Spleen (tissue), 11 donors: ENCODE measurements around the gene SPATA3. TPM values are rescaled to one million over a fixed set of nuclear protein-coding genes. Genes with fewer than 3 reads are reported as not detected.

Source experiments
- DNase-seq: peaks from one replicate; pipeline ENCODE4 v3.0.0-alpha.2; 2020
- H3K27ac ChIP-seq, 8 donors: fragments of 200-600 bp; sonication (generic) in 7 of 8; 1 replicate in 4 of 8; 2 replicates in 4 of 8; pipeline versions ENCODE4 v1.5.0 to v1.8.0; 2016 to 2021; ENCODE audit warnings: inconsistent platforms in 4 of 8, mild to moderate bottlenecking in 4 of 8, moderate library complexity in 1 of 8
- H3K27me3 ChIP-seq, 7 donors: fragments of 200-600 bp; sonication (generic) in 6 of 7; replicated peaks in 1 of 7; 1 replicate in 4 of 7; 2 replicates in 3 of 7; pipeline versions ENCODE4 v1.5.0 to v1.8.0; 2016 to 2021; ENCODE audit warnings: inconsistent platforms in 3 of 7, mild to moderate bottlenecking in 1 of 7
- H3K36me3 ChIP-seq, 6 donors: fragments of 200-600 bp; sonication (generic) in 5 of 6; 1 replicate in 4 of 6; 2 replicates in 2 of 6; pipeline versions ENCODE4 v1.5.0 to v1.8.0; 2016 to 2021; ENCODE audit warnings: inconsistent platforms in 2 of 6
- H3K4me1 ChIP-seq, 6 donors: fragments of 200-600 bp; sonication (generic) in 5 of 6; 1 replicate in 3 of 6; 2 replicates in 3 of 6; pipeline versions ENCODE4 v1.5.0 to v1.8.0; 2016 to 2021; ENCODE audit warnings: inconsistent platforms in 3 of 6
- H3K4me3 ChIP-seq, 8 donors: fragments of 200-600 bp; sonication (generic) in 7 of 8; 1 replicate in 4 of 8; 2 replicates in 4 of 8; pipeline versions ENCODE4 v1.5.0 to v1.8.0; 2016 to 2021; ENCODE audit warnings: inconsistent platforms in 4 of 8, mild to moderate bottlenecking in 4 of 8, moderate library complexity in 2 of 8
- H3K9me3 ChIP-seq, 8 donors: fragments of 200-600 bp; sonication (generic) in 7 of 8; 1 replicate in 4 of 8; 2 replicates in 4 of 8; pipeline versions ENCODE4 v1.5.0 to v1.8.0; 2016 to 2021; ENCODE audit warnings: inconsistent platforms in 4 of 8
- CTCF ChIP-seq, 11 experiments: fragments of 200-600 bp in 7 of 11; fragments of 450-650 bp in 4 of 11; sonication (generic) in 4 of 11; IDR thresholded peaks in 8 of 11; conservative IDR thresholded peaks in 3 of 11; 1 replicate in 7 of 11; 2 replicates in 4 of 11; pipeline versions ENCODE4 v1.4.0 to v1.8.0; 2016 to 2021; ENCODE audit warnings: antibody characterized with exemption in 11 of 11, inconsistent platforms in 4 of 11, mild to moderate bottlenecking in 1 of 11
- POLR2A ChIP-seq, 3 donors: fragments of 450-650 bp; IDR thresholded peaks; one replicate each; pipeline ENCODE4 v1.5.1; 2017; ENCODE audit warnings: antibody characterized with exemption in 3 of 3, mild to moderate bottlenecking in 1 of 3
- POLR2AphosphoS5 ChIP-seq, 3 donors: sonication (generic); formaldehyde crosslinking; IDR thresholded peaks; one replicate each; pipeline ENCODE4 v1.5.1; 2017; ENCODE audit warnings: antibody characterized with exemption in 3 of 3
- WGBS, 5 donors: extraction: QIAGEN DNeasy Blood & Tissue Kit in 3 of 5; methylation state at CpG; one replicate each; pipeline versions ENCODE4 v1.1.5 to v1.1.7; 2013 to 2018; 5-methylcytosine and 5-hydroxymethylcytosine counted together
- intact Hi-C: fragments of 100-400 bp; cut with DNase I; formaldehyde crosslinking; loops from one replicate; pipeline ENCODE4 v1.15.0; 2023; ENCODE audit warnings: low total_unique reads
- polyA plus RNA-seq, 3 donors: library from polyadenylated mRNA; stranded (reverse); fragments of 200-250 nt; gene quantifications; one replicate each; pipeline ENCODE4 v1.2.1, GENCODE V29; 2013
- total RNA-seq, 7 donors: library from RNA; depleted of rRNA in 3 of 7; stranded (reverse); fragments of >200 nt in 3 of 7; fragmentation: NEBNext Ultra II Directional in 4 of 7; extraction: Animal tissue kit (Norgen Biotek cat#: 25700) in 4 of 7; gene quantifications; one replicate each; pipeline versions ENCODE4 v1.1.0 to v1.2.1, GENCODE V29; 2016 to 2021
- donor health status: healthy with polysubstance abuse.
- donor health status: DM: no; HTN: no; CAD: no; lungs with moderate emphysema.
- donor health status: DM: no; HTN: no; CAD: no.
- donor health status: Bipolar disorder and iron deficiency.
- donor health status: healthy.
- donor health status: DM: no; HTN: no; CAD: no.
- donor health status: DM: yes; HTN: yes; CAD: no.

The SPATA3 gene
- total and polyA plus RNA-seq, 10 donors: not detected

- Histone ChIP-seq H3K9me3 (no peaks in the 10 kb centered on the region), H3K27me3 (peaks cover 0 to 15% (median 0%) of the 10 kb centered on the region in 7 donors), H3K27ac (peak overlapping the region in 1 of 8 donors; percentile 42), H3K4me1 (peaks cover 0 to 27% (median 11%) of the 10 kb centered on the region in 6 donors), H3K36me3 (no peaks in the 10 kb centered on the region), H3K4me3 (no peak overlapping the region)
- no peak for DNase-seq
- intact Hi-C loops: no loop called here
- TF ChIP-seq CTCF (IDR thresholded peaks at IDR 0.05 in 8 of 11, conservative IDR thresholded peaks at IDR 0.05 in 3 of 11): no peak
- TF ChIP-seq POLR2AphosphoS5 (IDR thresholded peaks at IDR 0.05): no peak
- TF ChIP-seq POLR2A (IDR thresholded peaks at IDR 0.05): no peak
- WGBS, 5 donors: 61 to 68% (median 65%) methylated on average over 11 of the region's 11 CpGs
Observed at GRCh38 chr2:230975927-230976326, 20.0 kb upstream of the SPATA3 start.

GRCh38 chr2:230976671-230977171, 19.2 kb upstream of the SPATA3 start:
- DNase-seq: no peak
- no peak overlapping the region for H3K27ac ChIP-seq
- 62 to 86% (median 73%) methylated on average over 6 of the region's 6 CpGs for WGBS, 5 donors
- intact Hi-C loops: no loop called here
- peaks cover 0 to 15% (median 0%) of the 10 kb centered on the region in 7 donors for H3K27me3 ChIP-seq
- no peaks in the 10 kb centered on the region for H3K36me3 ChIP-seq
- no peaks in the 10 kb centered on the region for H3K9me3 ChIP-seq
- peaks cover 0 to 30% (median 11%) of the 10 kb centered on the region in 6 donors for H3K4me1 ChIP-seq
- H3K4me3 ChIP-seq: no peak overlapping the region
- TF ChIP-seq POLR2AphosphoS5 (IDR thresholded peaks at IDR 0.05): no peak
- no peak for TF ChIP-seq CTCF (IDR thresholded peaks at IDR 0.05 in 8 of 11, conservative IDR thresholded peaks at IDR 0.05 in 3 of 11)
- TF ChIP-seq POLR2A (IDR thresholded peaks at IDR 0.05): no peak

GRCh38 chr2:230980468-230980867, 15.5 kb upstream of the SPATA3 start:
- TF ChIP-seq POLR2A (IDR thresholded peaks at IDR 0.05) (no peak), CTCF (IDR thresholded peaks at IDR 0.05 in 8 of 11, conservative IDR thresholded peaks at IDR 0.05 in 3 of 11) (no peak)
- WGBS, 5 donors: 65 to 84% (median 70%) methylated on average over 1 of the region's 1 CpG
- no peak for DNase-seq
- Histone ChIP-seq H3K4me1 (peaks cover 0 to 11% (median 1%) of the 10 kb centered on the region in 6 donors), H3K27me3 (peaks cover 0 to 13% (median 0%) of the 10 kb centered on the region in 7 donors), H3K36me3 (no peaks in the 10 kb centered on the region), H3K27ac (no peak overlapping the region), H3K9me3 (no peaks in the 10 kb centered on the region), H3K4me3 (no peak overlapping the region)
- intact Hi-C loops: loop anchor here (10.0 kb wide), 1 partner anchor 66 kb away; no protein-coding TSS in a partner anchor

- 73 to 81% (median 79%) methylated on average over 8 of the region's 8 CpGs for WGBS, 5 donors
- no peak for TF ChIP-seq POLR2A (IDR thresholded peaks at IDR 0.05)
- TF ChIP-seq POLR2AphosphoS5 (IDR thresholded peaks at IDR 0.05): no peak
- TF ChIP-seq CTCF (IDR thresholded peaks at IDR 0.05 in 8 of 11, conservative IDR thresholded peaks at IDR 0.05 in 3 of 11): no peak
- intact Hi-C loops: loop anchor here (10.0 kb wide), 1 partner anchor 67 kb away; no protein-coding TSS in a partner anchor
Observed at GRCh38 chr2:230981704-230982103, 14.2 kb upstream of the SPATA3 start.

More at GRCh38 chr2:230981704-230982103, 14.2 kb upstream of the SPATA3 start:
- H3K27ac ChIP-seq: peak overlapping the region in 1 of 8 donors; percentile 19
- H3K27me3 ChIP-seq: peaks cover 0 to 13% (median 6%) of the 10 kb centered on the region in 7 donors
- H3K36me3 ChIP-seq: no peaks in the 10 kb centered on the region
- H3K4me3 ChIP-seq: no peak overlapping the region
- no peaks in the 10 kb centered on the region for H3K9me3 ChIP-seq
- DNase-seq: no peak
- H3K4me1 ChIP-seq: peaks cover under 1 to 14% (median 2%) of the 10 kb centered on the region in 6 donors
